Parathyroid adenoma (tissue), 2 donors: ENCODE results near the gene RAB3C.

Experiments used
- H2AFZ ChIP-seq: fragments of 300-600 bp; sonication (generic); one replicate; pipeline ENCODE4 v1.7.0; 2017; ENCODE audit warnings: antibody characterized with exemption, mild to moderate bottlenecking
- H3K27ac ChIP-seq: fragments of 300-600 bp; sonication (generic); one replicate; pipeline ENCODE4 v1.7.0; 2017
- H3K27me3 ChIP-seq: fragments of 300-600 bp; sonication (generic); one replicate; pipeline ENCODE4 v1.7.0; 2017; ENCODE audit warnings: low read length; ENCODE audit not compliant: control insufficient read depth, insufficient read depth
- H3K36me3 ChIP-seq: fragments of 300-600 bp; sonication (generic); one replicate; pipeline ENCODE4 v1.7.0; 2017; ENCODE audit warnings: low read length; ENCODE audit not compliant: control insufficient read depth, insufficient read depth
- H3K4me1 ChIP-seq: fragments of 300-600 bp; sonication (generic); one replicate; pipeline ENCODE4 v1.7.0; 2017; ENCODE audit warnings: control low read depth
- H3K4me2 ChIP-seq: fragments of 300-600 bp; sonication (generic); one replicate; pipeline ENCODE4 v1.7.0; 2017; ENCODE audit warnings: low read length
- H3K4me3 ChIP-seq: fragments of 300-600 bp; sonication (generic); one replicate; pipeline ENCODE4 v1.7.0; 2017; ENCODE audit warnings: low read depth, low read length
- H3K79me2 ChIP-seq: fragments of 300-600 bp; sonication (generic); one replicate; pipeline ENCODE4 v1.7.0; 2017; ENCODE audit warnings: control low read depth
- H3K9ac ChIP-seq: fragments of 300-600 bp; sonication (generic); one replicate; pipeline ENCODE4 v1.7.0; 2017; ENCODE audit warnings: mild to moderate bottlenecking
- H3K9me3 ChIP-seq: fragments of 300-600 bp; sonication (generic); one replicate; pipeline ENCODE4 v1.7.0; 2017; ENCODE audit warnings: low read length; ENCODE audit not compliant: control insufficient read depth
- TF ChIP-seq, protein P1 (sequence below): fragments of 300-600 bp; sonication (generic); IDR thresholded peaks from one replicate; pipeline ENCODE4 v1.7.0; 2017; ENCODE audit warnings: antibody characterized with exemption, mild to moderate bottlenecking
- donor health status: primary hyperparathyroidism.

RAB3C gene

DNA sequence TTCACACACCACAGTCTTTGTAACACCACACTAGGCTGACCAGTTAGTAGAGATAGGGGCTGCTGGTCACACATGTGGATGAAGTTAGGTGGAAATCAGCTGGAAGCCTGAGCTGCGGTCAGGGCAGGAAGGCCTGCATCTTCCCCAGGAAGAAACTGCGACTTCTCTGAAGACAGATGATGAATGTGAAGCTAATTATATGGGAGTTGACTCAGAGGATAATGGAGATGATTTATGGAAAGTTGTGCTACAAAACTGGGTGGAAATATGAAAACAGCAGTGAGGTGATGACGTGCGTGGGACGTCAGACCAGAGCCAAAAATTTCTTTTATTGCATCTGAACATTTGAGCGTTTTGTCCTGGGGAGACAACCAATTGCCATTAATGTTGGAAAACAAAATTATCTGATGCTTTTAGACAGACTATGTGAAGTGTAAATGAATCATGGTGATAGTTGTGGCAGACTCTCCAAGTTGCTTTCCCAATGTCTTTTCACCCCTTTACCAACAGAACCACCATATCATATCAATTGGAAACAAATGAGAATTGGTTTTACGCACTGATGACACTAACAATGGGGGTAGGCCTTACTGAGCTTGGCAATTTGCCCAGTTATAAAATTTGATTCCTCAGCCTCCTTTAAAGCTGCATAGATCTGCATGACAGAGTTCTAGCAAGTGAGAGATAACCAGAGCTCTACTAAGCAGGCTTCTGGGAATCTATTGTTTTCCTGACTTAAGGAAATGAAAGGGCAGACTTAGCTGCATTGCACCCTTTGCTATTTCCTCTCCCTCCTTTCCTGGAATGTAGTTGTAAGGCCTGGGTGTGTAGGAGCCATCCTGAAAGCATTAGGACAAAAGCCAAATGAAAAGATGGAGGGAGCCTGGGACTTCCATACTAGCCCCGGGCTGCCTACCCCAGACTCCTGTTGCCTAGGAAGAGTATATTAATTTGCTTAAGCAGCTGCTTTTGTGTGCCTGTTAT is 84.0 kb downstream of the RAB3C start:
- Histone ChIP-seq H2AFZ (no peak overlapping the region), H3K4me2 (no peak overlapping the region), H3K4me1 (peaks cover 3% of the 10 kb centered on the region), H3K27ac (no peak overlapping the region), H3K4me3 (no peak overlapping the region), H3K36me3 (no peaks in the 10 kb centered on the region), H3K9ac (no peak overlapping the region), H3K79me2 (no peaks in the 10 kb centered on the region), H3K9me3 (no peaks in the 10 kb centered on the region), H3K27me3 (no peaks in the 10 kb centered on the region)
- TF ChIP-seq, protein P1, sequence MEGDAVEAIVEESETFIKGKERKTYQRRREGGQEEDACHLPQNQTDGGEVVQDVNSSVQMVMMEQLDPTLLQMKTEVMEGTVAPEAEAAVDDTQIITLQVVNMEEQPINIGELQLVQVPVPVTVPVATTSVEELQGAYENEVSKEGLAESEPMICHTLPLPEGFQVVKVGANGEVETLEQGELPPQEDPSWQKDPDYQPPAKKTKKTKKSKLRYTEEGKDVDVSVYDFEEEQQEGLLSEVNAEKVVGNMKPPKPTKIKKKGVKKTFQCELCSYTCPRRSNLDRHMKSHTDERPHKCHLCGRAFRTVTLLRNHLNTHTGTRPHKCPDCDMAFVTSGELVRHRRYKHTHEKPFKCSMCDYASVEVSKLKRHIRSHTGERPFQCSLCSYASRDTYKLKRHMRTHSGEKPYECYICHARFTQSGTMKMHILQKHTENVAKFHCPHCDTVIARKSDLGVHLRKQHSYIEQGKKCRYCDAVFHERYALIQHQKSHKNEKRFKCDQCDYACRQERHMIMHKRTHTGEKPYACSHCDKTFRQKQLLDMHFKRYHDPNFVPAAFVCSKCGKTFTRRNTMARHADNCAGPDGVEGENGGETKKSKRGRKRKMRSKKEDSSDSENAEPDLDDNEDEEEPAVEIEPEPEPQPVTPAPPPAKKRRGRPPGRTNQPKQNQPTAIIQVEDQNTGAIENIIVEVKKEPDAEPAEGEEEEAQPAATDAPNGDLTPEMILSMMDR = no peak

DNA sequence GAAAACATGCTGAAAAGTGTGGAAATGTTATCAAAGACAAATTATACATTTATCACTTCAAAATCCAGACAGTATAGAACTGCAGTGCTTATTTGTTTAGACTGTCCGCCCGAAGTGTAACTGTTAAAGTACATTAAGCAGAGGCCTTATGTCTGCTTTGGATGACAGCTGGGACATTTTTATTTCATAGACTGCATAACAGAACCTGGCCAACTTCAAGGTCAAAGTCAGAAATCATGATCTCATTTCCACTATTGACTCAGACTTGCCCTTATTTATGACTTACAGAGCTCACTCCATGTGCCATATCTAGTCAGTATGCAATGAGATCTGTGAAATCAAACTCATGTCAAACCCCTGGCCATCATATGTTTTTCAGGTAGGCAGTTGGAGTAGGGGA is 87.7 kb downstream of the RAB3C start:
- no peak overlapping the region for H3K4me2 ChIP-seq
- H3K36me3 ChIP-seq = no peaks in the 10 kb centered on the region
- no peak overlapping the region for H3K27ac ChIP-seq
- H2AFZ ChIP-seq = no peak overlapping the region
- H3K9ac ChIP-seq = no peak overlapping the region
- H3K9me3 ChIP-seq = no peaks in the 10 kb centered on the region
- H3K27me3 ChIP-seq = no peaks in the 10 kb centered on the region
- TF ChIP-seq, protein P1 = no peak
- no peak overlapping the region for H3K4me3 ChIP-seq
- H3K79me2 ChIP-seq = no peaks in the 10 kb centered on the region
- peaks cover 3% of the 10 kb centered on the region for H3K4me1 ChIP-seq

DNA sequence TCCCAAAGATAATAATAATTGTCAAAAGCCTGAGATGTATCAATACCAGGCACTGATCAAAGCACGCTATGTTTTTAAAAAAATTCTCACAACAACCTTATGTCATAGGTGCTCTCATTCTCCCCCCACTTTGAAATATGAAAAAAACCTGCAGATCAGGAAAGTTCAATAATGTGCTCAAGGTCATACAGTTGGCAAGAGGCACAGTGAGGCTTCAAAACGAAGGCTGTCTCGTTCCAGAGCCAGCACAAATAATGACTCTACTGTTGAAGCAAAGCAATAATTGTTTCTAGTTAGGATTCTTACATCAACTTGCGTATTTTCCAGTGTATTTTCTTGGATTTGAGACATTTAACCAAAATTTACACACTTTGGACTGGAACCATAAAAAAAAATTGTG is 88.3 kb downstream of the RAB3C start:
- TF ChIP-seq, protein P1 = no peak
- no peak overlapping the region for H3K9ac ChIP-seq
- H3K27ac ChIP-seq = no peak overlapping the region
- H2AFZ ChIP-seq = no peak overlapping the region
- H3K9me3 ChIP-seq = no peaks in the 10 kb centered on the region
- peaks cover 3% of the 10 kb centered on the region for H3K4me1 ChIP-seq
- no peaks in the 10 kb centered on the region for H3K79me2 ChIP-seq
- H3K36me3 ChIP-seq = no peaks in the 10 kb centered on the region
- H3K27me3 ChIP-seq = no peaks in the 10 kb centered on the region
- H3K4me3 ChIP-seq = no peak overlapping the region
- H3K4me2 ChIP-seq = no peak overlapping the region

DNA sequence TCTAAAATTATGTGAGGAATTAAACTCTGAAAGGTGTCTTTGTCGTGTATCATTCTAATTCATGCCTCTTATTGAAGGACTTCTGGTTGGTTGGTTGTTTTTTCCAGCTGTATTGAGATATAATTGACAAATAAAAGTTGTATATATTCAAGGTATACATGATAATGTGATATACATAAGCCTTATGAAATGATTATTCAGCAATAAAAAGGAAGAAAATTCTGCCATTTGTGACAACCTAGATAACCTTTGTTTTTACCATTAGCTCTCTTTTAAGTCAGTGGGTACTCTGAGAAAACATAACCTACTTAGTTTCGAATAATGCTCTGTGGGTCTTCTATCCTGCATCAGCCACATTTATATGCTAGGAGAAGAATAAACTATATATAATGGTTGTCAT is 89.6 kb downstream of the RAB3C start:
- Histone ChIP-seq H3K4me2 (no peak overlapping the region), H3K27ac (no peak overlapping the region), H2AFZ (no peak overlapping the region), H3K27me3 (no peaks in the 10 kb centered on the region), H3K36me3 (no peaks in the 10 kb centered on the region), H3K9ac (no peak overlapping the region), H3K79me2 (no peaks in the 10 kb centered on the region), H3K4me1 (no peaks in the 10 kb centered on the region), H3K4me3 (no peak overlapping the region), H3K9me3 (no peaks in the 10 kb centered on the region)
- TF ChIP-seq, protein P1 = no peak

DNA sequence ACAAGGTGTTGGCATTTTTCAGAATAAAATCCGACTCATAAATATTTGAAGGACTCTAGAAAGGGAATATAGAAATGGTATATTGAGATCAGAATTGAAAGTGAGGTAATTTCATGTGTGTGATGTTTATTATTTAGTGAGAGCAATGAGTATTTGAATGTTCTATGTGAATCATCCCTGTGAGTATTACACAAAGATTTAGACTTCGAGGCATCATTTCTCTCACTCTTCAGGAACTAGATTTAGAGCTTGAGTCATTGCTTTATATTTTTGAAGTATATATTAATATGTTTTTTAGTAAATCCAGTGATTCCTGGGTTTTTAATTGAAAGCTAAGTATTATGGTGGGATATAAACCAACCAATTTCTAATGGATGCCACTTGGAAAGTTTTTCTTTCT is 91.2 kb downstream of the RAB3C start:
- no peak overlapping the region for H2AFZ ChIP-seq
- H3K4me2 ChIP-seq = no peak overlapping the region
- H3K9me3 ChIP-seq = no peaks in the 10 kb centered on the region
- H3K4me3 ChIP-seq = no peak overlapping the region
- H3K79me2 ChIP-seq = no peaks in the 10 kb centered on the region
- H3K36me3 ChIP-seq = no peaks in the 10 kb centered on the region
- no peak overlapping the region for H3K27ac ChIP-seq
- H3K27me3 ChIP-seq = no peaks in the 10 kb centered on the region
- TF ChIP-seq, protein P1 = no peak
- no peaks in the 10 kb centered on the region for H3K4me1 ChIP-seq
- H3K9ac ChIP-seq = no peak overlapping the region
